Measurements from ENCODE around the gene CTNNAL1. TPM values are rescaled to one million over a fixed set of nuclear protein-coding genes. Genes with fewer than 3 reads are reported as not detected.

CTNNAL1 gene
- total and polyA plus RNA-seq, 2 donors (not counting 1 experiment from before 2014, with no cell fraction given) = 0.04 to 1.5 TPM

DNA sequence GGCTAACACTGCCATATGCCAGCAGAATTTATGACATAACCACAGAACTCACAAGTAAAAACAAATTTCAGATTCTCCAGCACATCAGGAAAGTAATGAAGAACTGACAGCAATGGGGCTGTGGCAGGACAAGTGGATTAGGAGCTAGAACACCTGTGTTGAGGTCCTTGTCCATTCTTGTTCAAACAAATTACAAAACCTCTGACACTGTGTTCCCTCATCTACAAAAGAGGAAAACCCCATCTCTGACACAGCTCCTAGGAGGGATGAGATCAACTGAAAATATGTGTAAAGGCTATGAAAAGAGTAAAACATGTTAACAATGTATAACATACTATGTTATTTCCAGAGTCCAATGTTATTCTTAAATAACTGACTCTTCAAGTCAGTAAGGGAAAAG lies 102.9 kb downstream of the CTNNAL1 start:
- Histone ChIP-seq H3K4me2 (replicated peaks; ENCODE audit: low read depth, low read length, poor library complexity, severe bottlenecking) (no peak overlapping the region), H2AFZ (ENCODE audit: insufficient read depth, low read depth, low read length, poor library complexity, severe bottlenecking) (no peak overlapping the region), H3K27ac (ENCODE audit: low read length in 2 of 2) (no peak overlapping the region), H3K9ac (ENCODE audit: low read length) (no peak overlapping the region), H3K36me3 (replicated peaks in 1 of 2; ENCODE audit: control extremely low read depth in 1 of 2, control insufficient read depth in 1 of 2, extremely low read depth in 1 of 2, insufficient read depth in 2 of 2, low read length in 1 of 2) (peaks cover 2 to 84% of the 10 kb centered on the region in 2 experiments), H3K27me3 (replicated peaks in 1 of 4; ENCODE audit: control extremely low read depth in 1 of 4, control insufficient read depth in 3 of 4, insufficient read depth in 4 of 4, low read length in 3 of 4) (no peaks in the 10 kb centered on the region), H3K79me2 (ENCODE audit: control insufficient read depth, insufficient read depth, low read length) (no peaks in the 10 kb centered on the region), H4K20me1 (ENCODE audit: control insufficient read depth, insufficient read depth, low read length, poor library complexity, severe bottlenecking) (no peaks in the 10 kb centered on the region), H3K4me3 (ENCODE audit: control extremely low read depth in 1 of 5, extremely low read depth in 1 of 5, insufficient read depth in 1 of 5, low read depth in 2 of 5, low read length in 4 of 5) (no peak overlapping the region), H3K9me3 (ENCODE audit: control extremely low read depth in 1 of 3, control insufficient read depth in 2 of 3, insufficient read depth in 1 of 3, low read length in 2 of 3) (no peaks in the 10 kb centered on the region), H3K4me1 (ENCODE audit: control insufficient read depth in 2 of 2, insufficient read depth in 2 of 2, low read length in 2 of 2) (no peaks in the 10 kb centered on the region)
- H3K4me3 Mint-ChIP-seq = no peak overlapping the region
- H3K4me1 Mint-ChIP-seq = no peaks in the 10 kb centered on the region
- no peak overlapping the region for H3K27ac Mint-ChIP-seq
- ChIA-PET POLR2A (no interaction called here), CTCF (no interaction called here)
- DNase-seq (no peak), ATAC-seq (ENCODE audit: low read depth) (no peak)
- no peaks in the 10 kb centered on the region for H3K9me3 Mint-ChIP-seq (ENCODE audit: insufficient read depth)
- no peak for TF ChIP-seq EZH2 (IDR thresholded peaks at IDR 0.05; ENCODE audit: borderline replicate concordance, insufficient read depth, low read depth, low read length, poor library complexity, severe bottlenecking)
- TF ChIP-seq, protein P1, sequence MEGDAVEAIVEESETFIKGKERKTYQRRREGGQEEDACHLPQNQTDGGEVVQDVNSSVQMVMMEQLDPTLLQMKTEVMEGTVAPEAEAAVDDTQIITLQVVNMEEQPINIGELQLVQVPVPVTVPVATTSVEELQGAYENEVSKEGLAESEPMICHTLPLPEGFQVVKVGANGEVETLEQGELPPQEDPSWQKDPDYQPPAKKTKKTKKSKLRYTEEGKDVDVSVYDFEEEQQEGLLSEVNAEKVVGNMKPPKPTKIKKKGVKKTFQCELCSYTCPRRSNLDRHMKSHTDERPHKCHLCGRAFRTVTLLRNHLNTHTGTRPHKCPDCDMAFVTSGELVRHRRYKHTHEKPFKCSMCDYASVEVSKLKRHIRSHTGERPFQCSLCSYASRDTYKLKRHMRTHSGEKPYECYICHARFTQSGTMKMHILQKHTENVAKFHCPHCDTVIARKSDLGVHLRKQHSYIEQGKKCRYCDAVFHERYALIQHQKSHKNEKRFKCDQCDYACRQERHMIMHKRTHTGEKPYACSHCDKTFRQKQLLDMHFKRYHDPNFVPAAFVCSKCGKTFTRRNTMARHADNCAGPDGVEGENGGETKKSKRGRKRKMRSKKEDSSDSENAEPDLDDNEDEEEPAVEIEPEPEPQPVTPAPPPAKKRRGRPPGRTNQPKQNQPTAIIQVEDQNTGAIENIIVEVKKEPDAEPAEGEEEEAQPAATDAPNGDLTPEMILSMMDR (IDR thresholded peaks at IDR 0.05) = no peak
- no peaks in the 10 kb centered on the region for H3K27me3 Mint-ChIP-seq
- intact Hi-C loops (cut with micrococcal nuclease) = no loop called here

DNA sequence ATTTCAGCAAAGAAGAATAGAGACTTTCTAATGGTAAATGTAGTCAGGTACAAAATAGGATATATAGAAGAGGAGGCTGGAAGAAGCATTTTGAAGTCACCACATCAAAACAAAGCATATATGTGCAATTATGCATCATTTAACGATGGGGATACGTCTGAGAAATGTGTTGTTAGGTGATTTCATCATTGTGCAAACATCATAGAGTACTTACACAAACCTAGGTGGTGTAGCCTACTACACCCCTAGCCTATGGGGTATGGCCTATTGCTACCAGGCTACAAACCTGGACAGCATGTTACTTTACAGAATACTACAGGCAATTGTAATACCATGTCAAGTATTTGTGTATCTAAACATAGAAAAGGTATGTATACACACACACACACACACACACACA lies 107.8 kb downstream of the CTNNAL1 start:
- no peak overlapping the region for H3K9ac ChIP-seq (ENCODE audit: low read length)
- no peaks in the 10 kb centered on the region for H4K20me1 ChIP-seq (ENCODE audit: control insufficient read depth, insufficient read depth, low read length, poor library complexity, severe bottlenecking)
- DNase-seq (no peak), ATAC-seq (ENCODE audit: low read depth) (no peak)
- ChIA-PET CTCF (no interaction called here), POLR2A (no interaction called here)
- intact Hi-C loops (cut with micrococcal nuclease) = no loop called here
- no peaks in the 10 kb centered on the region for H3K9me3 ChIP-seq (ENCODE audit: control extremely low read depth in 1 of 3, control insufficient read depth in 2 of 3, insufficient read depth in 1 of 3, low read length in 2 of 3)
- no peak for TF ChIP-seq EZH2 (IDR thresholded peaks at IDR 0.05; ENCODE audit: borderline replicate concordance, insufficient read depth, low read depth, low read length, poor library complexity, severe bottlenecking)
- TF ChIP-seq, protein P1 (IDR thresholded peaks at IDR 0.05) = no peak
- no peaks in the 10 kb centered on the region for H3K4me1 ChIP-seq (ENCODE audit: control insufficient read depth in 2 of 2, insufficient read depth in 2 of 2, low read length in 2 of 2)
- H3K36me3 ChIP-seq (replicated peaks in 1 of 2; ENCODE audit: control extremely low read depth in 1 of 2, control insufficient read depth in 1 of 2, extremely low read depth in 1 of 2, insufficient read depth in 2 of 2, low read length in 1 of 2) = peaks cover 4 to 87% of the 10 kb centered on the region in 2 experiments
- Mint-ChIP-seq H3K27me3 (no peaks in the 10 kb centered on the region), H3K27ac (no peak overlapping the region), H3K4me1 (no peaks in the 10 kb centered on the region), H3K4me3 (no peak overlapping the region), H3K9me3 (ENCODE audit: insufficient read depth) (no peaks in the 10 kb centered on the region)
- H2AFZ ChIP-seq (ENCODE audit: insufficient read depth, low read depth, low read length, poor library complexity, severe bottlenecking) = no peak overlapping the region
- no peak overlapping the region for H3K27ac ChIP-seq (ENCODE audit: low read length in 2 of 2)
- no peaks in the 10 kb centered on the region for H3K79me2 ChIP-seq (ENCODE audit: control insufficient read depth, insufficient read depth, low read length)
- no peaks in the 10 kb centered on the region for H3K27me3 ChIP-seq (replicated peaks in 1 of 4; ENCODE audit: control extremely low read depth in 1 of 4, control insufficient read depth in 3 of 4, insufficient read depth in 4 of 4, low read length in 3 of 4)
- H3K4me2 ChIP-seq (replicated peaks; ENCODE audit: low read depth, low read length, poor library complexity, severe bottlenecking) = no peak overlapping the region
- H3K4me3 ChIP-seq (ENCODE audit: control extremely low read depth in 1 of 5, extremely low read depth in 1 of 5, insufficient read depth in 1 of 5, low read depth in 2 of 5, low read length in 4 of 5) = no peak overlapping the region
- WGBS (ENCODE audit: insufficient coverage) = no CpG with 5 or more reads among the region's 2 CpGs
